Measurements from ENCODE around the gene UTP18.
A peak's percentile ranks its signal among the peaks of the same experiment; 100 is the strongest.
"Not testable (repeated sequence)": the region's sequence is repeated elsewhere in the genome, so short reads cannot be mapped to it uniquely, and the experiment has no call there.

UTP18 gene

GRCh38 chr17:51258756-51259563 is 1.4 kb upstream of the UTP18 start:
- DNase-seq (ENCODE audit: low read depth, low spot score), result no peak

GRCh38 chr17:51259564-51260236 is 646 bp upstream of the UTP18 start, which contains the start of gene MBTD1:
MBTD1 (minus strand) TSS chr17:51260049; CDS start chr17:51225161, 34,888 bp downstream.
- DNase-seq (ENCODE audit: low read depth, low spot score), result peak; percentile 88

- no peak for DNase-seq (ENCODE audit: low read depth, low spot score)
Observed at GRCh38 chr17:51261024-51261963, 948 bp downstream of the UTP18 start.

GRCh38 chr17:51263006-51263405 is 2.7 kb downstream of the UTP18 start:
- no peak for DNase-seq (ENCODE audit: low read depth, low spot score)

- DNase-seq (ENCODE audit: low read depth, low spot score), result not testable (repeated sequence)
Observed at GRCh38 chr17:51264466-51264865, 4.1 kb downstream of the UTP18 start.

GRCh38 chr17:51269991-51270390 is 9.6 kb downstream of the UTP18 start:
- DNase-seq (ENCODE audit: low read depth, low spot score), result no peak

- no peak for DNase-seq (ENCODE audit: low read depth, low spot score)
Observed at GRCh38 chr17:51270636-51271035, 10.3 kb downstream of the UTP18 start.

- no peak for DNase-seq (ENCODE audit: low read depth, low spot score)
Observed at GRCh38 chr17:51272812-51273211, 12.5 kb downstream of the UTP18 start.

- no peak for DNase-seq (ENCODE audit: low read depth, low spot score)
Observed at GRCh38 chr17:51275381-51275780, 15.0 kb downstream of the UTP18 start.

- no peak for DNase-seq (ENCODE audit: low read depth, low spot score)
Observed at GRCh38 chr17:51279183-51279582, 18.8 kb downstream of the UTP18 start.

- no peak for DNase-seq (ENCODE audit: low read depth, low spot score)
Observed at GRCh38 chr17:51287412-51287811, 27.1 kb downstream of the UTP18 start.

- DNase-seq (ENCODE audit: low read depth, low spot score), result no peak
Observed at GRCh38 chr17:51289696-51290111, 29.4 kb downstream of the UTP18 start.

- not testable (repeated sequence) for DNase-seq (ENCODE audit: low read depth, low spot score)
Observed at GRCh38 chr17:51294338-51294737, 34.0 kb downstream of the UTP18 start.

- DNase-seq (ENCODE audit: low read depth, low spot score), result no peak
Observed at GRCh38 chr17:51298508-51299371, 38.4 kb downstream of the UTP18 start.

- no peak for DNase-seq (ENCODE audit: low read depth, low spot score)
Observed at GRCh38 chr17:51299859-51300258, 39.5 kb downstream of the UTP18 start.

GRCh38 chr17:51305182-51305581 is 44.8 kb downstream of the UTP18 start:
- no peak for DNase-seq (ENCODE audit: low read depth, low spot score)

GRCh38 chr17:51312003-51312402 is 51.7 kb downstream of the UTP18 start:
- DNase-seq (ENCODE audit: low read depth, low spot score), result not testable (repeated sequence)

- DNase-seq (ENCODE audit: low read depth, low spot score), result no peak
Observed at GRCh38 chr17:51319186-51319585, 58.8 kb downstream of the UTP18 start.

- peak; percentile 63 for DNase-seq (ENCODE audit: low read depth, low spot score)
Observed at GRCh38 chr17:51322390-51323029, 62.2 kb downstream of the UTP18 start.

GRCh38 chr17:51325471-51325870 is 65.1 kb downstream of the UTP18 start:
- no peak for DNase-seq (ENCODE audit: low read depth, low spot score)
